Lung microvascular endothelial cell (primary cell): ENCODE results near the gene RPP30. TPM values are rescaled to one million over a fixed set of nuclear protein-coding genes. Genes with fewer than 3 reads are reported as not detected.

Source experiments
- DNase-seq, 2 donors: peaks; one replicate each; pipeline versions ENCODE4 v3.0.0 to v3.0.0-alpha.2; 2010; ENCODE audit warnings: low read depth in 2 of 2
- total RNA-seq: library from RNA; depleted of rRNA; stranded (reverse); fragments of >200 nt; gene quantifications from 2 replicates; pipeline ENCODE4 v1.2.1, GENCODE V29; 2014

RPP30 gene
- total RNA-seq: 20.2 and 24.0 TPM in 2 replicates

- DNase-seq: peak; percentile 88 to 89
These were observed at the start of gene RPP30 for GRCh38 chr10:90871766-90872647. TSS of gene RPP30 (plus strand) at chr10:90871974. CDS start at chr10:90871987, 13 bp downstream.

GRCh38 chr10:90822508-90822907, 49.3 kb upstream of the RPP30 start:
- no peak for DNase-seq

GRCh38 chr10:90832111-90832510, 39.7 kb upstream of the RPP30 start:
- DNase-seq: no peak

GRCh38 chr10:90834326-90834725, 37.4 kb upstream of the RPP30 start:
- no peak for DNase-seq

GRCh38 chr10:90837486-90837885, 34.3 kb upstream of the RPP30 start:
- DNase-seq: no peak

- DNase-seq: no peak
These were observed 29.0 kb upstream of the RPP30 start for GRCh38 chr10:90842725-90843124.

- DNase-seq: no peak
These were observed 26.0 kb upstream of the RPP30 start for GRCh38 chr10:90845726-90846125.

GRCh38 chr10:90846746-90847145, 25.0 kb upstream of the RPP30 start:
- DNase-seq: no peak

- DNase-seq: peak; percentile 12 to 23
These were observed 24.3 kb upstream of the RPP30 start for GRCh38 chr10:90847436-90847835.

GRCh38 chr10:90849956-90850749, 21.6 kb upstream of the RPP30 start:
- peak in 1 of 2 donors; percentile 51 for DNase-seq

- no peak for DNase-seq
These were observed 16.6 kb upstream of the RPP30 start for GRCh38 chr10:90855126-90855525.

GRCh38 chr10:90856261-90856660, 15.5 kb upstream of the RPP30 start:
- DNase-seq: no peak

- no peak for DNase-seq
These were observed 14.7 kb upstream of the RPP30 start for GRCh38 chr10:90856964-90857634.

GRCh38 chr10:90857635-90858460, 13.9 kb upstream of the RPP30 start, which contains the start of gene HTR7:
TSS of gene HTR7 (minus strand) at chr10:90858039. CDS start at chr10:90857671, 368 bp downstream.
- DNase-seq: peak; percentile 51 to 57

GRCh38 chr10:90858461-90858968, 13.3 kb upstream of the RPP30 start:
- no peak for DNase-seq

- peak; percentile 28 to 71 for DNase-seq
These were observed 12.4 kb upstream of the RPP30 start for GRCh38 chr10:90859321-90859751.

GRCh38 chr10:90860790-90861189, 11.0 kb upstream of the RPP30 start:
- DNase-seq: no peak

GRCh38 chr10:90862908-90863514, 8.8 kb upstream of the RPP30 start:
- peak; percentile 55 to 70 for DNase-seq

GRCh38 chr10:90865401-90865800, 6.4 kb upstream of the RPP30 start:
- peak; percentile 32 to 47 for DNase-seq

GRCh38 chr10:90866050-90866598, 5.7 kb upstream of the RPP30 start:
- DNase-seq: no peak
